Left lung (tissue), 10 donors: ENCODE data around the gene NCAPG2. TPM values are rescaled to one million over a fixed set of nuclear protein-coding genes. Genes with fewer than 3 reads are reported as not detected.

Experiments
- ATAC-seq: fragments of 200-7000 bp; cut with Tn5 transposase; one replicate; pipeline ENCODE4 v1.9.1; 2020; ENCODE audit warnings: moderate library complexity
- DNase-seq, 4 donors: peaks; one replicate each; pipeline ENCODE4 v3.0.0-alpha.2; 2013 to 2020
- H3K27ac ChIP-seq, 2 donors: fragments of 200-600 bp; sonication (generic) in 1 of 2; one replicate each; pipeline versions ENCODE4 v1.5.0 to v1.8.0; 2020 to 2021
- H3K27me3 ChIP-seq, 2 donors: fragments of 200-600 bp; sonication (generic) in 1 of 2; one replicate each; pipeline versions ENCODE4 v1.5.0 to v1.8.0; 2020 to 2021
- H3K36me3 ChIP-seq, 2 donors: fragments of 200-600 bp; sonication (generic) in 1 of 2; one replicate each; pipeline versions ENCODE4 v1.5.0 to v1.8.0; 2020 to 2021
- H3K4me1 ChIP-seq, 2 donors: fragments of 200-600 bp; one replicate each; pipeline ENCODE4 v1.8.0; 2021
- H3K4me3 ChIP-seq, 2 donors: fragments of 200-600 bp; sonication (generic) in 1 of 2; one replicate each; pipeline versions ENCODE4 v1.5.0 to v1.8.0; 2020 to 2021; ENCODE audit warnings: mild to moderate bottlenecking in 1 of 2
- H3K9me3 ChIP-seq, 2 donors: fragments of 200-600 bp; sonication (generic) in 1 of 2; one replicate each; pipeline versions ENCODE4 v1.5.0 to v1.8.0; 2020 to 2021
- intact Hi-C, 2 donors: fragments of 100-400 bp; cut with DNase I; formaldehyde crosslinking; loops; one replicate each; pipeline versions ENCODE4 v1.11.2 to v1.14.2; 2022
- polyA plus RNA-seq, 6 donors: library from polyadenylated mRNA; unstranded; fragments of 120-200 nt; gene quantifications; one replicate each; pipeline ENCODE4 v1.2.1, GENCODE V29; 2013; ENCODE audit not compliant: insufficient read length in 6 of 6
- total RNA-seq, 2 donors: library from RNA; stranded (reverse); fragmentation: NEBNext Ultra II Directional; extraction: Animal tissue kit (Norgen Biotek cat#: 25700); gene quantifications; one replicate each; pipeline ENCODE4 v1.2.1, GENCODE V29; 2021
- TF ChIP-seq, protein P1 (sequence below), 2 donors: fragments of 200-600 bp; sonication (generic) in 1 of 2; IDR thresholded peaks; one replicate each; pipeline versions ENCODE4 v1.5.0 to v1.8.0; 2021; ENCODE audit warnings: antibody characterized with exemption in 2 of 2
- donor health status: DM: no; HTN: yes; CAD: no.
- donor health status: DM: no; HTN: no; CAD: no.

Gene NCAPG2
- total and polyA plus RNA-seq, 8 donors: 13.5 to 42.7 (median 24.6) TPM

DNA sequence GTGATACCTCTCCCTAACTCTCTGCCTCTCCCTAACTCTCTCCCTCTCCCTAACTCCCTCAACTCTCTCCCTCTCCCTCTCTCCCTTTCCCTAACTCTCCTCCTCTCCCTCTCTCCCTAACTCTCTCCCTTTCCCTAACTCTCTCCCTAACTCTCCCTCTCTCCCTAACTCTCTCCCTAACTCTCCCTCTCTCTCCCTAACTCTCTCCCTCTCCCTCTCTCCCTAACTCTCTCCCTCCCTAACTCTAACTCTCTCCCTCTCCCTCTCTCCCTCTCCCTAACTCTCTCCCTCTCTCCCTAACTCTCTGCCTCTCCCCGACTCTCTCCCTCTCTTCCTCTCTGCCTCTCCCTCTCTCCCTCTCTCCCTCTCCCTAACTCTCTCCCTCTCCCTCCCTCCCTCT, 115.0 kb downstream of the NCAPG2 start:
- intact Hi-C loops: no loop called here

DNA sequence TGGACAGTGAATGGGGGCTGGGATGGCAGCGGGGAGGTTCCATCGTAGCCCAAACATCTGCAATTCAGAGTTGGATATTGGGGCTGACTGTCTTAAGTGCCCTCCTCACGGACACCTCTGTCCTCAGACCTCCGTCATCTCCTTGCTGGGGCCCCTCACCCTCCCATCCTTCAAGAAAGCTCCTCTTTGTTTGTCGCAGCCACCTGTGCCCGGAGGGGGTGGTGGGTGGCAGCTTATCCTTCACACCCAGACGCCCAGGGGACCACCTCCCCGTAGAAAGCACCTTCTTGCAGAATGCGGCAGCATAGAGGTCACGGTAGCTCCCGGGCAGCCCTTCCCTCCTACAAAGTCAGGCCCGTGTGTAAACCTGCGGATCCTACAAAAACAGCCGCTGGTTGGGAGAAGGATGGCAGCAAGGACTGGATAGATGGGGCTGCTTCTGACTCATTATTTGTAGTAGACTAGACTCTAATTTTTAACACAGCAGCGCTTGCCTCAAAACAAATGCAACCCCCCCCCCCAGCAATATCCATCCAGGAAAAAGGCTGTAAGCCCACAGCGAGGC, 115.6 kb downstream of the NCAPG2 start:
- H3K27ac ChIP-seq: no peak overlapping the region
- H3K36me3 ChIP-seq: no peaks in the 10 kb centered on the region
- no peak for ATAC-seq
- TF ChIP-seq, protein P1, sequence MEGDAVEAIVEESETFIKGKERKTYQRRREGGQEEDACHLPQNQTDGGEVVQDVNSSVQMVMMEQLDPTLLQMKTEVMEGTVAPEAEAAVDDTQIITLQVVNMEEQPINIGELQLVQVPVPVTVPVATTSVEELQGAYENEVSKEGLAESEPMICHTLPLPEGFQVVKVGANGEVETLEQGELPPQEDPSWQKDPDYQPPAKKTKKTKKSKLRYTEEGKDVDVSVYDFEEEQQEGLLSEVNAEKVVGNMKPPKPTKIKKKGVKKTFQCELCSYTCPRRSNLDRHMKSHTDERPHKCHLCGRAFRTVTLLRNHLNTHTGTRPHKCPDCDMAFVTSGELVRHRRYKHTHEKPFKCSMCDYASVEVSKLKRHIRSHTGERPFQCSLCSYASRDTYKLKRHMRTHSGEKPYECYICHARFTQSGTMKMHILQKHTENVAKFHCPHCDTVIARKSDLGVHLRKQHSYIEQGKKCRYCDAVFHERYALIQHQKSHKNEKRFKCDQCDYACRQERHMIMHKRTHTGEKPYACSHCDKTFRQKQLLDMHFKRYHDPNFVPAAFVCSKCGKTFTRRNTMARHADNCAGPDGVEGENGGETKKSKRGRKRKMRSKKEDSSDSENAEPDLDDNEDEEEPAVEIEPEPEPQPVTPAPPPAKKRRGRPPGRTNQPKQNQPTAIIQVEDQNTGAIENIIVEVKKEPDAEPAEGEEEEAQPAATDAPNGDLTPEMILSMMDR (IDR thresholded peaks at IDR 0.05): no peak
- H3K9me3 ChIP-seq: no peaks in the 10 kb centered on the region
- intact Hi-C loops: no loop called here
- H3K4me3 ChIP-seq: no peak overlapping the region
- DNase-seq: no peak
- H3K4me1 ChIP-seq: peaks cover 0 to 19% of the 10 kb centered on the region in 2 donors
- peaks cover 27 to 53% of the 10 kb centered on the region in 2 donors for H3K27me3 ChIP-seq

More for the DNA sequence above, 115.0 kb downstream of the NCAPG2 start:
- no peaks in the 10 kb centered on the region for H3K9me3 ChIP-seq
- H3K36me3 ChIP-seq: no peaks in the 10 kb centered on the region
- ATAC-seq (no peak), DNase-seq (no peak)
- peaks cover 25 to 46% of the 10 kb centered on the region in 2 donors for H3K27me3 ChIP-seq
- no peak overlapping the region for H3K27ac ChIP-seq
- TF ChIP-seq, protein P1 (IDR thresholded peaks at IDR 0.05): no peak
- peaks cover 0 to 19% of the 10 kb centered on the region in 2 donors for H3K4me1 ChIP-seq
- no peak overlapping the region for H3K4me3 ChIP-seq

DNA sequence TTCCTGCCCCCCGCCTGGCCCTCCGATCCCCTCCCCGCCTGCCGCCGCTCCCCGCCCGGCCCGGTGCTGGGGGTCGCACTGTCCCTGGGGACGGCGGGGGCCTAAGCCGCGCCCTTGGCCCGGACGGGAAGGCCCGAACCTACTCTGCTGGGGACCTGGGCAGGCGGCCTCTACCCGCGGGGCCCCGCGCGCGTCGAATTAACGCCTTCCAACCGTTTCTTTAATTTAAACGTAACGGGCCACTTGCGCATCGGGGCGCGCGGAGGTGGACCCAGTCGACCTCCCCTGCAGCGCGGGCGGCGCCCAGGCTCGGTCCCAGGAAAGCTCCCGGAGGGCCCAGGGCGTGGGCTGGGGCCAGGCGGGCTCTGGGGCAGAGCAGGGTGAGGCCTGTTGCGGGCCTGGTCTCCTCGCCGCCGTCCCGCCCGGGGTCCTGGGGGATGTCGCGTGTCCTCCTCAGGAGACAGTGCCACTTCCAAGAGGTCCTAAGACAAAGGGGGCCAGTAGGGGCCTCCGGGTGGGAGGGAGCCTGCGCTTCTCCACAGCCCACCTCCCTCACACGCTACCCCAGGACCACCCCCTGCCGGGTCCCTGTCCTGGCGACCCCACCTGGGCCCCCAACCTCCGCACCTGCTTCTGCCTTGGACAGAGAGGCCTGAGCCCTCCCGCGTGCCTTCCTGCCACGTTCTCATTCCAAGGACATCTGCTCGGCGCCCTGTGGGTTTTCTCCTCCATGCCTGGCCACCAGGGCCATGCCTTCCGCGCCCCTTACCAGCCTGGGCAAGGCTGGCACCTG, 116.3 kb downstream of the NCAPG2 start:
- H3K4me1 ChIP-seq: peaks cover 0 to 19% of the 10 kb centered on the region in 2 donors
- TF ChIP-seq, protein P1 (IDR thresholded peaks at IDR 0.05): no peak
- ATAC-seq: no peak
- no peaks in the 10 kb centered on the region for H3K9me3 ChIP-seq
- H3K36me3 ChIP-seq: no peaks in the 10 kb centered on the region
- H3K27me3 ChIP-seq: peaks cover 27 to 60% of the 10 kb centered on the region in 2 donors
- peak overlapping the region in 1 of 2 donors; percentile 28 for H3K4me3 ChIP-seq
- H3K27ac ChIP-seq: no peak overlapping the region
- intact Hi-C loops: no loop called here
- DNase-seq: no peak

DNA sequence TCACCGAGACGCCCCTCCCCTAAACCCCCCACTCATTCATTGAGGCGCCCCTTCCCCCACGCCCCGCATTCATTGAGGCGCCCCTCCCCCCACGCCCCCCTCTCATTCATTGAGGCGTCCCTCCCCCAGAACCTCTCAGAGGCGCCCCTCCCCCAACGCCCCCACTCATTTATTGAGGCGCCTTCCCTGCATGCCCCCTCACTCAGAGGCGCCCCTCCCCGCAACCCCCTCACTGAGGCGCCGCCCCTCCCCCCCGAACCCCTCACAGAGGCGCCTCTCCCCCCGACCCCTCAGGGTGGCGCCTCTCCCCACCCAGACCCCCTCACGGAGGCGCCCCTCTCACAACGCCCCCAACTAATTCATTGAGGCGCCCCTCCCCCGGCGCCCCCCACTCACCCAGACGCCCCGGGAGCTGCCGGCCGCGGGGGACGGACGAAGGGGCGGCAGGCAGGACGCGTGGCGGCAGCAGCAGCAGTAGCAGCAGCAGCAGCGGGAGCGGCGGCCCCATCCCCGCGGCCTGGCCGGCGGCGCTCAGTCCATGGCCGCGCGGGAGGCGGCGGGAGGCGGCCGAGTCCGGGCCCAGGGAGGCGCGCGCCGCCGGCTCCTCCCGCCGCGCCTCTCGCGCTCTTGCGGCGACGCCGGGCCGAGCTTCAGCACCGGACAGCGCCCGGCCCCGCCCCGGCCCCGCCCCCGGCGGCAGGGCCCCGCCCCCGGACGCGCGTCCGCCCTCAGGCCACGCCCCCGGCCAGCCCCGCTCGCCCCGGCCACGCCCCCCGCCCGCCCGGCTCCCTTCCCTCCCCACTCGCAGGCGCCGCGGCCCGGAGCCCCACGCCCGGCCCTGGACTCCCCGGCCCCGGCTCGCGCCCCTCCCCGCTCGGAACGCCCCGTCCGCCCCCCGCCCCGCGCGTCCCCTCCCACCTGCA, 117.2 kb downstream of the NCAPG2 start, which contains the start of gene PTPRN2:
Gene PTPRN2, minus strand, starts transcription at position 662 of the 923 bp plus-strand sequence.
- Histone ChIP-seq H3K9me3 (no peaks in the 10 kb centered on the region), H3K36me3 (no peaks in the 10 kb centered on the region), H3K4me1 (peaks cover 0 to 19% of the 10 kb centered on the region in 2 donors), H3K4me3 (peak within 1 kb of the TSS; percentile 15 to 28), H3K27ac (no peak within 1 kb of the TSS), H3K27me3 (peaks cover 27 to 68% of the 10 kb centered on the region in 2 donors)
- DNase-seq (peak; percentile 39 to 88 (median 65)), ATAC-seq (peak; percentile 92)
- TF ChIP-seq, protein P1 (IDR thresholded peaks at IDR 0.05): no peak
- intact Hi-C loops: no loop called here
